ENCODE results near the gene RPL13A. TPM values are rescaled to one million over a fixed set of nuclear protein-coding genes. Genes with fewer than 3 reads are reported as not detected.

The RPL13A gene
- total and polyA plus RNA-seq, 9 of the 15 experiments (the other 6 are each of a cell fraction or from before 2014, with no cell fraction given): 1,744 to 5,482 (median 2,949) TPM

GRCh38 chr19:49533551-49534488 lies 46.4 kb downstream of the RPL13A start (continued):
- peak; percentile 68; the same call in 1 of the 2 replicates for TF ChIP-seq NKRF (IDR thresholded peaks at IDR 0.05; ENCODE audit: borderline replicate concordance)
- TF ChIP-seq ZSCAN29 (IDR thresholded peaks at IDR 0.05): peak; percentile 100
- TF ChIP-seq GTF3C2 (IDR thresholded peaks at IDR 0.05; ENCODE audit: borderline replicate concordance, extremely low read depth, insufficient read length): no peak
- no peak for TF ChIP-seq ZNF79 (CRISPR knock-in tag; IDR thresholded peaks at IDR 0.05; ENCODE audit: low read depth)
- TF ChIP-seq ZNF639 (CRISPR knock-in tag; conservative IDR thresholded peaks at IDR 0.05 in 1 of 2, IDR thresholded peaks at IDR 0.05 in 1 of 2): peak in 1 of 2 experiments; percentile 44; a peak in 1 of 4 replicates
- TF ChIP-seq ELK1 (CRISPR knock-in tag; IDR thresholded peaks at IDR 0.05): no peak
- TF ChIP-seq HNRNPLL (IDR thresholded peaks at IDR 0.05; ENCODE audit: low read depth, low read length, poor library complexity, severe bottlenecking): peak; percentile 34
- no peak for TF ChIP-seq ZNF224 (CRISPR knock-in tag; IDR thresholded peaks at IDR 0.05)
- TF ChIP-seq SMARCA5 (IDR thresholded peaks at IDR 0.05): no peak
- peak; percentile 78 for TF ChIP-seq ZNF263 (CRISPR knock-in tag; IDR thresholded peaks at IDR 0.05; ENCODE audit: borderline replicate concordance)
- TF ChIP-seq ZNF75A (CRISPR knock-in tag; IDR thresholded peaks at IDR 0.05): no peak
- TF ChIP-seq ZNF717 (CRISPR knock-in tag; IDR thresholded peaks at IDR 0.05): no peak
- TF ChIP-seq VEZF1 (CRISPR knock-in tag; IDR thresholded peaks at IDR 0.05): peak; percentile 82
- TF ChIP-seq KAT7 (CRISPR knock-in tag; IDR thresholded peaks at IDR 0.05; ENCODE audit: borderline replicate concordance): no peak
- no peak for TF ChIP-seq SP2 (IDR thresholded peaks at IDR 0.05; ENCODE audit: extremely low read depth, low read depth, low read length, poor library complexity, severe bottlenecking)
- no peak for TF ChIP-seq ETV1 (tag; conservative IDR thresholded peaks at IDR 0.05; ENCODE audit: low read depth)
- no peak for TF ChIP-seq ZNF436 (CRISPR knock-in tag; IDR thresholded peaks at IDR 0.05)
